Measurements from ENCODE around the gene MMEL1. TPM values are rescaled to one million over a fixed set of nuclear protein-coding genes. Genes with fewer than 3 reads are reported as not detected.
"Not testable (repeated sequence)": the region's sequence is repeated elsewhere in the genome, so short reads cannot be mapped to it uniquely, and the experiment has no call there.

MMEL1 gene
- total and polyA plus RNA-seq, 2 donors, result 2.6 to 4.2 TPM

DNA sequence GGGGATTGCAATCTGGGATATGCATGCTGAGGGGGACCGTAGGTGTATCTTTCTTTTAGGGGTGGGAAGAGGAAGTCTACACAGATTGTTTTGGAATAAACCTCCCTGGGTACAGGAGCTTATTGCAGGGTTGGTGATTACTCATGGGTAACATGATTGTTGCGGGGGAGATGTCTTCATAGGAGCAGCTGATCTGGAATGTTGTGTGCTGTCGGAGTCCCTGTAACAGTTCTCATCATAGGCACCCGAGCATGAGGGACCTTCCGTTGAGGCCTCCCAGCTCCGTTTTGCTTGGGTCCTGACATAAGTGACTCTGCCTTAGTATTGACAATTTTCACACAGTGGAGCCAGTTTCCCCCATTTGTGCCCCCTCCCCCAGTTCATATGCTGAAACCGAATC lies 50.4 kb downstream of the MMEL1 start:
- WGBS, result 70% methylated on average over 7 of the region's 7 CpGs
- no peaks in the 10 kb centered on the region for H3K36me3 ChIP-seq (ENCODE audit: insufficient read depth)
- no peak for DNase-seq (ENCODE audit: extremely low spot score)
- no peaks in the 10 kb centered on the region for H3K4me1 ChIP-seq (ENCODE audit: insufficient read depth)
- H3K27ac ChIP-seq (ENCODE audit: low read depth), result no peak overlapping the region
- no peak overlapping the region for H3K4me3 ChIP-seq (ENCODE audit: low read depth, low read length)

DNA sequence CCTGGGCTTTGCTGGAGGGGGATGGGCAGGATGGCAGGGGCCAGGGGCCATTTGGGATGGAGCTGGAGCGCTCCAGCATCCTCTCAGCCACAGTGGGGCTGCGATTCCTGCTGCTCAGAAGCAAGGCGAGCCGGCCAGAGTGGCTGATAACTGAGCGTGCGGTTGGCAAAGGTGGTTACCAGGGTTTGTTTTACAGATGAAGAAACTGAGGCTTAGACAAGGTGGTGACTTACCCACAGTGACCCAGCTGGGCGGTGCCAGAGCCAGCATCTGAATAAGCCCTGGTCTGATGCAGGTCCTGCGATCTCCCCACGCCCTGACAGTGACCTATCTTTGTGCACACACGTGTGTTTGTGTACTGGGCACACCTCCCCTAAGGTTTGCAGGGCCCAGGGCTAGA lies 52.1 kb downstream of the MMEL1 start:
- H3K4me3 ChIP-seq (ENCODE audit: low read depth, low read length), result no peak overlapping the region
- no peaks in the 10 kb centered on the region for H3K4me1 ChIP-seq (ENCODE audit: insufficient read depth)
- H3K27ac ChIP-seq (ENCODE audit: low read depth), result no peak overlapping the region
- H3K36me3 ChIP-seq (ENCODE audit: insufficient read depth), result no peaks in the 10 kb centered on the region
- no peak for DNase-seq (ENCODE audit: extremely low spot score)
- WGBS, result 90% methylated on average over 10 of the region's 10 CpGs

- Histone ChIP-seq H3K27ac (ENCODE audit: low read depth) (no peak overlapping the region), H3K4me1 (ENCODE audit: insufficient read depth) (no peaks in the 10 kb centered on the region)
- WGBS, result 38% methylated on average over 4 of the region's 4 CpGs
Observed at GRCh38 chr1:2578758-2579118, 54.1 kb downstream of the MMEL1 start.

GRCh38 chr1:2577565-2578075 lies 55.2 kb downstream of the MMEL1 start:
- 74% methylated on average over 21 of the region's 23 CpGs for WGBS
- H3K4me1 ChIP-seq (ENCODE audit: insufficient read depth); H3K36me3 ChIP-seq (ENCODE audit: insufficient read depth); DNase-seq (ENCODE audit: extremely low spot score); H3K4me3 ChIP-seq (ENCODE audit: low read depth, low read length): not testable (repeated sequence)
- H3K27ac ChIP-seq (ENCODE audit: low read depth), result peak overlapping the region; percentile 90

More at GRCh38 chr1:2578758-2579118, 54.1 kb downstream of the MMEL1 start:
- DNase-seq (ENCODE audit: extremely low spot score), result no peak
- no peak overlapping the region for H3K4me3 ChIP-seq (ENCODE audit: low read depth, low read length)
- no peaks in the 10 kb centered on the region for H3K36me3 ChIP-seq (ENCODE audit: insufficient read depth)

DNA sequence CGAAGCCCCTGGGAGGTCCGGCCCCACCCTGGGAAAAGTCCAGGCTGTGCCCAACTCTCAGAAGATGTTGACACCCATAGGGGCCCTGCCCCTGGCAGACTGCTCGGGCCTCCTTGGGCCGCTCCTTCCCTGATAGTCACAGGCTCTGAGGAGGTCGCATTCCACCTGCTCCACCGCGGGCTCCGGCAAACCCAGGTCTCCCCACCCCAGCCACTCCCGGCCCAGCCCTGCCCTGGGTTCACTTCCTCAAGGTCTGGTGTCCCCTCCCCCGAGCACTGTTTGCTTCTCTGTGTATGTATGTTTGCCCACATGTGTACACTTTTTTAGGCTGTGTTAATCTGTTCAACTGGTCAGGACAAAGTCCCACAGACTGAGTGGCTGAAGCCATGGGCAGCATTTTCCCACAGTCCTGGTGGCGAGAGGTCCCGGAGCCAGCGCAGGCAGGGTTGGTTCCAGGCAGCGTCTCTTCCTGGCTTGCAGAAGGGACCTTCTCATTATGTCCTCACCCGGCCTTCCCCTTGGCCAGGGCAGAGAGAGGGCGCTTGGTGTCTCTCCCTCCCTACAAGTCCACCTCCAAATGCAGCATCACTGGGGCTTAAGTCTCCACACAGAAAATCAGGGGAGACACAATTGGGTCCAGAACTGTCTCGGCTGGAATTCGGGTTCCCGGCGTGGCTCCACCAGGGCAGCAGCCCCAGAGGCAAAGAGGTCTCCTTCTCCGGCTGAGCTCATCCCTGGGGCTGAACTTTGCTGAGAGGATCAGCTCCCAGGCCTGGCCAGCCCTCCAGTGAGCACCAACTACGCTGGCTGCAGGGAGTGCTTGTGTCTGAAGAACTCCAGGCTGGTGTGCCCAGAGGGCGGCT lies 56.8 kb downstream of the MMEL1 start:
- no peak for DNase-seq (ENCODE audit: extremely low spot score)
- Histone ChIP-seq H3K4me3 (ENCODE audit: low read depth, low read length) (no peak overlapping the region), H3K4me1 (ENCODE audit: insufficient read depth) (no peaks in the 10 kb centered on the region), H3K27ac (ENCODE audit: low read depth) (peak overlapping the region; percentile 2), H3K36me3 (ENCODE audit: insufficient read depth) (no peaks in the 10 kb centered on the region)
- 77% methylated on average over 23 of the region's 23 CpGs for WGBS

DNA sequence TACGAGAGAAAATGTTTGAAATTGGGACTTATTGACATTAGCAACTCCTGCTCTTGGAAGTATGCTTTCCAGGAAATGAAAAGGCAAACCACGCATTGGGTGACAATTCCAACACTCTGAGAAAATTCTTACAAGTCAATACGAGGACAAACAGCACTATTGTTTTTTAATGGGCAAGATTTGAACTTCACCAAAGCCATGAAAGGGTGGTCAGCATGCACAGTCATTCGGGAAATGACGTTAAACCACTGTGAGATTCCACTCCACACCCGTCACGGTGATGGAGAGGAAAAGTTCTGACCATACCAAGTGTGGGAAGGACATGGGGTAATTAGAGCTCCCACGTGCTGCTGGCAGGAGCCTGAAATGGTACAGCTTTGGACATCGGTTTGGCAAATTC lies 58.5 kb downstream of the MMEL1 start:
- no peak for DNase-seq (ENCODE audit: extremely low spot score)
- no peak overlapping the region for H3K4me3 ChIP-seq (ENCODE audit: low read depth, low read length)
- 83% methylated on average over 9 of the region's 9 CpGs for WGBS
- no peak overlapping the region for H3K27ac ChIP-seq (ENCODE audit: low read depth)
- no peaks in the 10 kb centered on the region for H3K4me1 ChIP-seq (ENCODE audit: insufficient read depth)
- H3K36me3 ChIP-seq (ENCODE audit: insufficient read depth), result no peaks in the 10 kb centered on the region

DNA sequence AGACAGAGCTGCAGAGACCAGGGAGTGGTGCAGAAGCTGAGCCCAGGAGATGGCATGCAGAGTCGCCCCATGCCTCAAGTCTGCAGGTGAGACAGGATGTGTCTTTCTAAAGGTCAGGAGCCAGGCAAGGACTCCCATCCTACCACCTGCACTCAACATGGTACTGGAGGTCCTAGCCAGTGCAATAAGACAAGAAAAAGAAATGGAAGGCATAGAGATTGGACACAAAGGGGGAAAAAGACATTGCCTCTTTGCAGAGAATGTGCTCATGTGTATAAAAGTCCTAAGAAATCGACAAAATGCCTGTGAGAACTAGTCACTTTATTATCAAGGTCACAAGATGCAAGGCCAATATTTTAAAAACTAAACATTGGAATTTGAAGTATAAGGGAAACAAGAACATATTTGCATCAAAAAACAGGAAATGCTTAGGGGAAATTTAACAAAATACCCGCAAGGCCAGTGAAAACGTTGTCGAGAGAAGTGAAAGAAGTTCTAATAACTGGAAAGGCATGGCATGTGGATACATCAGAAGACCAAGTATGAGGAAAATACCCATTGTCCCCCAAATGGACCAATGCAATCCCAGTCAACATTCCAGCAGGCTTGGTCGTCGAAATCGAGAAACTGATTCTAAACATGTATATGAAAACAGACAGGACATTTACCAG lies 59.4 kb downstream of the MMEL1 start:
- Histone ChIP-seq H3K27ac (ENCODE audit: low read depth) (no peak overlapping the region), H3K4me3 (ENCODE audit: low read depth, low read length) (no peak overlapping the region), H3K36me3 (ENCODE audit: insufficient read depth) (no peaks in the 10 kb centered on the region), H3K4me1 (ENCODE audit: insufficient read depth) (no peaks in the 10 kb centered on the region)
- WGBS, result 89% methylated on average over 8 of the region's 8 CpGs
- no peak for DNase-seq (ENCODE audit: extremely low spot score)

DNA sequence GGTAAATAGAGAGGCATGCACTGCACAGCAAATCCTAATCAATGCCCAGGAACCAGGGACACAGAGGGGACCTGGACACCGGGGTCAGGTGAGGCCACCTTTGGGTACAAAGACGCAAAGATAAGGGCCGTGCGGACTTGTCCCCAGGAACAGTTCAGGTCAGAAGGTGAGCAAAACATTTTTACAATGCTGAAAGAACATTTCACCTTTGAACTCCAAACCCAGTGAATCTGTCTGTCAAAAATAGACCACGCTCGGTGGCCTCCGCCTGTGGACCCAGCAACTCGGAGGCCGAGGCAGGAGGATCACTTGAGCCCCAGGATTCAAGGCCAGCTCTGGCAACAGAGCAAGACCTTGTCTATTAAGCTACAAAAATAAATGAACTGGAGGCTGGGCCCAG lies 61.5 kb downstream of the MMEL1 start:
- WGBS, result 84% methylated on average over 9 of the region's 9 CpGs
- no peaks in the 10 kb centered on the region for H3K4me1 ChIP-seq (ENCODE audit: insufficient read depth)
- H3K36me3 ChIP-seq (ENCODE audit: insufficient read depth), result no peaks in the 10 kb centered on the region
- DNase-seq (ENCODE audit: extremely low spot score), result no peak
- no peak overlapping the region for H3K4me3 ChIP-seq (ENCODE audit: low read depth, low read length)
- no peak overlapping the region for H3K27ac ChIP-seq (ENCODE audit: low read depth)

DNA sequence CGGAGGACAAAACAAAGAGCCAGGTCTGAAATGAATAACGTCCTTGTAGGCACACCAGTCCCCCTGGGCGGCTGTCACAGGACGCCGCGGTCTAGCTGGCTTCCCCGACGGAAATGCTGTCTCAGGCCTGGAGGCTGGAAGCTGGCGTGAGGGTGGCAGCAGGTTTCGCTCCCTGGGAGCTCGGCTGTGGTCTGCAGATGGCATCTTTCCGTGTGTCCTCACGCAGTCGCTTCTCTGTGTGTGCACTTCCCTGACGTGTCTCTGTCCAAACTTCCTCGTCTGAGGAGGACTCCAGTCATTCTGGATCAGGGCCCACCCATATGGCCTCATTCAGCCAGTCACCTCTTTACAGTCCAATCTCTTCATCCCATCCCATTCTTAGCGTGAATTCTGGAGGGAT lies 62.5 kb downstream of the MMEL1 start:
- no peak for DNase-seq (ENCODE audit: extremely low spot score)
- H3K4me3 ChIP-seq (ENCODE audit: low read depth, low read length), result no peak overlapping the region
- no peak overlapping the region for H3K27ac ChIP-seq (ENCODE audit: low read depth)
- 80% methylated on average over 17 of the region's 17 CpGs for WGBS
- no peaks in the 10 kb centered on the region for H3K36me3 ChIP-seq (ENCODE audit: insufficient read depth)
- H3K4me1 ChIP-seq (ENCODE audit: insufficient read depth), result no peaks in the 10 kb centered on the region

DNA sequence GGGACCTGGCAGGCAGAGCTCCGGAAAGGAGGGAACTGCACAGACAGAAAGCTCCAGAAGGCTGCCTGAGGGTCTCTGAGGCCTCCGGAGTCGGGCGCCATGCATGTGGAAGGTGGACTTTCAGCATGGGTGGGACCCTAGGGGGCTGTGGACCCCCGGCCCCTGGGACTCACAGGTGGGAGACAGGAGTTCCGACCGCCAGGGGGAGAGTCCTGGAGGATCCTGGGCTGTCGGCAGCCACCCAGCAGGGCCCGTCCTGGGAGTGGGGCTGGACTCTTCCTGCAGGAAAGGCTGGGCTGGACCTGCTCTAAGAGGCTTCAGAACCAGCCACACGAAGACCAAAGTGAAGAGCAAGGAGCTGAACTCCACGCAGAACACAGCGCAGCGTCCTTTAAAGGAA lies 63.1 kb downstream of the MMEL1 start:
- H3K4me3 ChIP-seq (ENCODE audit: low read depth, low read length); DNase-seq (ENCODE audit: extremely low spot score); H3K27ac ChIP-seq (ENCODE audit: low read depth); H3K4me1 ChIP-seq (ENCODE audit: insufficient read depth); H3K36me3 ChIP-seq (ENCODE audit: insufficient read depth): not testable (repeated sequence)
- 79% methylated on average over 13 of the region's 13 CpGs for WGBS

DNA sequence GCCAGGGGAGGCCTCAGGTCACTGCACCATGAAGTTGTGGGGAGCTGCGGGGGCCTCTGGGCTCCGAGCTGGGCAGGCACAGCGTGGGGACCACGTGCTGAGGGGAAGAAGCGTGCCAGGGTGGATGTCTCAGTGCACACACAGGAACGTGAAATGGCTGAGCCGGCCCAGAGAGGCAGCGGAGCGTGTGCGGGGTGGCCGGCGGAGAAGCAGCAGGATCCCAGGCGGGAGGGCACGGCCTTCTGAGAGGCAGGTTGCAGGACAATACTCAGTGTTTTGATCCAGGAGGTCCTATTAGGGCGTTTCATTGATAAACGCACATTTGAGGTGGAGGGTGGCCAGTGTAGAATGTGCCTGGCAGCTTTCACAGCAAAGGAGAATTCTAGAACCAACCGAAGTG lies 63.8 kb downstream of the MMEL1 start:
- Histone ChIP-seq H3K27ac (ENCODE audit: low read depth) (no peak overlapping the region), H3K36me3 (ENCODE audit: insufficient read depth) (no peaks in the 10 kb centered on the region), H3K4me1 (ENCODE audit: insufficient read depth) (no peaks in the 10 kb centered on the region), H3K4me3 (ENCODE audit: low read depth, low read length) (no peak overlapping the region)
- WGBS, result 75% methylated on average over 17 of the region's 17 CpGs
- no peak for DNase-seq (ENCODE audit: extremely low spot score)

DNA sequence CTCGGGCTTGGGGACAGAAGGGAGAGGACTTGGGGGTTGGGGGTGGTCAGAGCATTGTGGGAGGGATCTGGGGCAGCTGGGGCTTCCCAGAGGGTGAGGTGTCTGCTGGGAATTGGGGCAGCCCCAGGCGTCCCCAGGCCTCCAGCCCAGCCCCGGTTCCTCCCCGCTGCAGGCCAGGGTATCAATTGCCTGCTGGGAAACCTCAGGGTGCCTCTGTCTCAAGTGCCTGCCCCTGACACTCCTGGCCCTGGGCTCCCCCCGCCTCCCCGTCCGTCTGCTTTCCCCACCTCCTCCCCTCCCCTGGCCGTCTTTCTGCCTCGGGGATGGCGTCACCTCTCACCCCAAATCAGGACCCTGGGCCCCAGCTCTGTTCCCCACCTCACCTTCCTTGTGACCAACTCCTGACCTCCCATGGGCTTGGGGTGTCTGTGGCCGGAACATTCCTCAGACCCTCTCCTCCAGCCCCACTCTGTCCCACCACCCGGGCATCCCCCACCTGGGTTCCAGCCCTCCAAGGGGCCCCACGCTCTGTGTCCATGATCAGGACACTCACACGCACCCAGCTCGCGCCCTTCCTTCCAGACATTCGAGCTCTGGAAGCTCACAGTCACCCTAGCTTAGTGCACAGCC lies 64.5 kb downstream of the MMEL1 start:
- 44% methylated on average over 13 of the region's 17 CpGs for WGBS
- H3K36me3 ChIP-seq (ENCODE audit: insufficient read depth); H3K4me3 ChIP-seq (ENCODE audit: low read depth, low read length); H3K4me1 ChIP-seq (ENCODE audit: insufficient read depth); DNase-seq (ENCODE audit: extremely low spot score); H3K27ac ChIP-seq (ENCODE audit: low read depth): not testable (repeated sequence)

- Histone ChIP-seq H3K4me3 (ENCODE audit: low read depth, low read length) (no peak overlapping the region), H3K27ac (ENCODE audit: low read depth) (no peak overlapping the region), H3K4me1 (ENCODE audit: insufficient read depth) (no peaks in the 10 kb centered on the region), H3K36me3 (ENCODE audit: insufficient read depth) (no peaks in the 10 kb centered on the region)
- no peak for DNase-seq (ENCODE audit: extremely low spot score)
- WGBS, result 84% methylated on average over 16 of the region's 16 CpGs
Observed at GRCh38 chr1:2567083-2567679, 65.6 kb downstream of the MMEL1 start.
